ENCODE measurements around the gene UBL4B. TPM values are rescaled to one million over a fixed set of nuclear protein-coding genes. Genes with fewer than 3 reads are reported as not detected.
A peak's percentile ranks its signal among the peaks of the same experiment; 100 is the strongest.

Gene UBL4B
- polyA plus RNA-seq, 4 donors, result not detected

DNA sequence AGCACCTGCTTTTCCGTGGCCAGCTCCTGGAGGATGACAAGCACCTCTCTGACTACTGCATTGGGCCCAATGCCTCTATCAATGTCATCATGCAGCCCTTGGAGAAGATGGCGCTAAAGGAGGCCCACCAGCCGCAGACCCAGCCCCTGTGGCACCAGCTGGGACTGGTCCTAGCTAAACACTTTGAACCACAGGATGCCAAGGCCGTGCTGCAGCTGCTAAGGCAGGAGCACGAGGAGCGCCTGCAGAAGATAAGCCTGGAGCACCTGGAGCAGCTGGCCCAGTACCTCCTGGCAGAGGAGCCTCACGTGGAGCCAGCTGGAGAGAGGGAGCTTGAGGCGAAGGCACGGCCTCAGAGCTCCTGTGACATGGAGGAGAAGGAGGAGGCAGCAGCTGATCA lies 413 bp downstream of the UBL4B start:
- DNase-seq (ENCODE audit: low read depth in 4 of 4, low spot score in 2 of 4), result no peak

GRCh38 chr1:110113551-110113950 lies 1.3 kb downstream of the UBL4B start:
- no peak for DNase-seq (ENCODE audit: low read depth in 4 of 4, low spot score in 2 of 4)

DNA sequence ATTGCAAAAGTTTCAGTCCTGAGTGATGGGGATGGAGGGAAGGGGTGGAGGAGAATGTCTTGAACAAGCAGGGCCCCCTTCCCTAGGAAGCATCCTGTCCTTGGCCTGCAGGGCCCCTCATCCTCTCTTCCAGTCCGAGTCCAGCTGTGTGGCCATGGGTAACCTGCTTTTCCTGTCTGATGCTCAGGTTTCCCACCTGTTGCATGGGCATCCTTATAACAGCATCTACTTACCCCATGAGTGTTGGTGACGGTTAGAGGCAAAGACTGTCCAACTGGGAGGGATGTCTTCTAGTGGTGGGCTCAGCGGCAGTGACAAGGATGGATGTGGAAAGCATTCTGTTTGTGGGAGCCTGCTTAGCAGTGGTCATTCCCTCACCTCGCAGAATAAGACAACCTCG lies 1.9 kb downstream of the UBL4B start:
- DNase-seq (ENCODE audit: low read depth in 4 of 4, low spot score in 2 of 4), result no peak

DNA sequence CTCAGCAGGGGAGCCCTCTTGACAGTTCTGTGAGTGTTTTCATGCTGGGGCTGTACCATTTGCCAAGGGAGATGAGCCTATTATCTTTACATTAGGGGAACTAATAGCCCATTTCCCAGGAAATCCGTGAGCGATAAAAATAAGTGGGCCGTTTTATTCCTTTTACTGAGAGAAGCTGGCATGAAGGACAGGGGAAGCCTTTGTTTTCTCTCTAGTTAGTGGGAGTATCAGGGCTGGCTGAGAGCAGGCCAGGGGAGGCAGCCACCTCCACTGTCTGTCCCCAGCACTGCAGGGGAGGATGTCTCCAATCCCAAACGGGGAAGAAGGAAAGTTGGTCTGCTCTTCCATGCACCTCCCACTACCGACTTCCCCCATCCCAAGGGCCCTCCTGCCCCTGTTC lies 2.5 kb downstream of the UBL4B start:
- no peak for DNase-seq (ENCODE audit: low read depth in 4 of 4, low spot score in 2 of 4)

GRCh38 chr1:110118636-110119396 lies 6.6 kb downstream of the UBL4B start:
- no peak for DNase-seq (ENCODE audit: low read depth in 4 of 4, low spot score in 2 of 4)

- no peak for DNase-seq (ENCODE audit: low read depth in 4 of 4, low spot score in 2 of 4)
Measured at GRCh38 chr1:110119843-110120242, 7.6 kb downstream of the UBL4B start.

- DNase-seq (ENCODE audit: low read depth in 4 of 4, low spot score in 2 of 4), result peak; percentile 39 to 72 (median 62)
Measured at GRCh38 chr1:110120960-110121561, 8.8 kb downstream of the UBL4B start.

DNA sequence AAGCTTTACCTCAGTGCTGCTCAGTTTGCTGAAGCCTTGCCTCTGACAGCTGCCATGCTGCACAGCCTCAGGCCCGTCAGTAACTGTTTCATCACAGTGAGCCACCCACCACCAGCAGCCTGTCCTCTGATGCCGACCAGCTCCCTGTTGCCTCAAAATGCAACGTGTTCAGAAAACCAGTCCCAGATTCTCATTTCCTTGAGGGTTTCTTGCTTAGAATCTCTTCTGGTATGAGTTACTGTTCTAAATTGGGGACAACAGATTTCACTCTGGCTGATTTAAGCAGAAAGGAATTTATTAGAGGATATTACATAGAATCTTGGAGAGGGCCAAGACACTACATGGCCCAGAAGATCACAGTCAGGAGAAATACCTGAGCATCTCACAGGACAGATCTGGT lies 11.0 kb downstream of the UBL4B start:
- no peak for DNase-seq (ENCODE audit: low read depth in 4 of 4, low spot score in 2 of 4)

GRCh38 chr1:110125810-110126209 lies 13.6 kb downstream of the UBL4B start:
- DNase-seq (ENCODE audit: low read depth in 4 of 4, low spot score in 2 of 4), result no peak

DNA sequence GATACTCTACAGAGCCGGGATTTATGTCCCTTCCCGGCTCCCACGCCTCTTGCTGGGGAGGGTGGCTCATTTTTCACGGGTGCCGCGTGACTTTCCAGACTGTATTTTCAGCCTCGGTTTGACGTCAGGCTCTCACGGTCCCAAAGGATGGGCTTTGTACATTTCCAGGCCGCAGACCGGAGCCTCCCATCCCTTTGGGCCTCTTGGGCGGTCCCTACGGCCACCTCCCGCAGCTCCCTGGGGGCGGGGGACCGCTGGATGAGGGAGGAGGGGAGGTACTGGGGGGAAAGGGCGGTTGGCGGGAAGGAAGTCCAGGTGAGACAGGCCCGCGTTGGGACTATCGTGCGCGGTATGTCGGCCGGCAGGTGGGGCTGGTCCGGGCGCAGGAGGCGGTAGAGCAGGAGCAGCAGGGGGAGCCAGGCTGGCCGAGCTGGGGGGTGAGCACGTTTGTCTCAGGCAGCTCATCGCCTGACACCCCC lies 17.9 kb downstream of the UBL4B start:
- no peak for DNase-seq (ENCODE audit: low read depth in 4 of 4, low spot score in 2 of 4)

DNA sequence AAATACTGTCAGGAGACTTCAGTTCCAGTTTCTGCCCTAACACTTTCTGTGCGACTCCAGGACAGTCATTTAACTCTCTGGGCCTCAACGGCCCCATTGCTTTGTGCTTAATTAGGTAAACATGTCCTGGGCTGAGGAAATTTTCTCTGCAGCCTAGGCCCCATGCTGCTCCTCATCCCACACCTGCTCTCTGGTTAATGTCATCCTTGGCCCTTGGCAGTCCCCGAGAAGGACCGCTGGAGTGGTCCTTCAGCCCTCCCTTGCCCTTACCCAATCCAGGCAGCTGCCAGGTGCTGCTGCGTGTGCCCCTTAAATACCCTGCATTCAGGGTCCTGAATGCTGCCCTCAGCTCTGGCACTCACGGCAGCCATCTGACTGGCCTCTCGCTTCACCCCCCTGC lies 18.7 kb downstream of the UBL4B start:
- DNase-seq (ENCODE audit: low read depth in 4 of 4, low spot score in 2 of 4), result no peak

DNA sequence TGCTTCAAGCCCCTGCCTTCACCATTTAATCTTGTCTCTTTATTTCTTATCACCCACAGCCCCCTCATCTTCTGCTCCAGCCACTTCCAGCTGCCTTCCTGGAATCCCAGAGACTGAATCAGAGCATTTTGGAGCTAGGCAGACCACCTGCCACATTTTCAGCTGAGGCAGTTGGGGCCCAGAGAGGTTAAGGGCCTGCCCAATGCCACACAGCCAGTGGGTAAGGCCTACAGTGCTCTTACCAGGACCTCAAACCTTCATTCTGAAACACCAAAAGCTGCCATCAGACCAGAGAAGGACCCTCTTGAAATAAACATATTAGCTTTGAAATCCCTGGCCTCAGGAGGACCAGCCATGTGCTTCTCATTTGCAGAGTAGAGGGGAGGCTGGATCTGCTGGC lies 20.4 kb downstream of the UBL4B start:
- no peak for DNase-seq (ENCODE audit: low read depth in 4 of 4, low spot score in 2 of 4)

DNA sequence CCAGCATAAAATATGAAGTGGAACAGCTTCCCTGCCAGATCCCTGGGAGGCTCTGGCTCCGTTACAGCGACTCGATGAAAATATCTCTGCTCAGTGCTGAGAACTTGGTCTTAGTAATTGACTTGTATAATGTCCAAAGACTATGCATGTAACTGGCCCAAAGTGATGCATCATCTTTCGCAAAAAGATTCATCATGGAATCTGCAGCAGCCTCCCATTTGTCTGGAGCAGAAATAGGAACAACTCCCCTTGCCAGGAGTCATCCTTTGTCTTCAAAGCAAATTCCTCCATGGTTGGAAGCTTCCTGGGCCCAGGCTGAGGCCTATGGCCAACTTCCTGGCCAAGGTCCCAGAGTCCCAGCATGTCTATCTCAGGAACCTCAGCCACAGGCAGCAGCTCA lies 21.2 kb downstream of the UBL4B start:
- DNase-seq (ENCODE audit: low read depth in 4 of 4, low spot score in 2 of 4), result no peak

DNA sequence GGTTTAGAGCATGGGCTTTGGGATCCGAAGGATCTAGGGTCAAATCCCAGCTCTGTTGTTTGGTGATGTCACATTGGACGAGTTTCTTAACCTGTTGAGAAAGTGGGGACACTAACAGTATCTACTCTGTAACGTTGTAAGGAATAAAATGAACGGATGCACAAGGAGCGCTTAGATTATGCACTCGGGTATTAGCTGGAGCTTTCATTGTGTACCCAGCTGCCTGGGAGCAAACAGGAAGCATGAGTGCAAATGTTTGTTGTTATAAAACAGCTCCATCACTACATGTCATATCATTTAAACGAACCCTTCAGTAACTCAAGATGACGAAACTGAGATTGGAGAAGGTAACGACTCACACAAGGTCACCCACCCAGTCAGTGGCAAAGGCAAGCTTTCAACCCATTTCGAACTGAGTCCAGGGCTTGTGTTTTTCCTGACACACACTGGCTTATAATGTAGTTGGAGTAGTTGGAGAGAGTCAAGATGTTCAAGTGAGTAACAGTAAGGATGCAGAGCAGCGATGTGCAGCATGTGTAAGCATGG lies 21.9 kb downstream of the UBL4B start:
- DNase-seq (ENCODE audit: low read depth in 4 of 4, low spot score in 2 of 4), result no peak

GRCh38 chr1:110135246-110135645 lies 23.0 kb downstream of the UBL4B start:
- no peak for DNase-seq (ENCODE audit: low read depth in 4 of 4, low spot score in 2 of 4)

DNA sequence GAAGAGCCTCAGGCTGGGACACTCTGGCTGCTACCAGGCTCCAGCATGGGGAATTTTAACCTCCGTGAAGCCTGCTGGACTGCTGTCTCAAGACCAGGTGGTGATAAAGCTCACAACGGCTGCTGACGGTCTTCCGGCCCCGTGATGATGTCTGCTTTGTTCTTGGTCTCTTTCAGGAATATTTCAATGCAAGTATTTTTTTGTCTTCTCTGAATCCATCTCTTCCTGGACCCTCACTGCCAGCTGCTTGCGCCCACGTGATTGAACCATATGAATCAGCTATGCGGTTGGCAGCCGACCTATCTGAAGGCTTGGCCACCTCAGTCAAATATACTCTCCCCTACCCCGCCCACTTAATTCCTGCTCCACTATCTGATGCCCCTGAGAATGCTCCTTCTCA lies 23.4 kb downstream of the UBL4B start:
- DNase-seq (ENCODE audit: low read depth in 4 of 4, low spot score in 2 of 4), result no peak

DNA sequence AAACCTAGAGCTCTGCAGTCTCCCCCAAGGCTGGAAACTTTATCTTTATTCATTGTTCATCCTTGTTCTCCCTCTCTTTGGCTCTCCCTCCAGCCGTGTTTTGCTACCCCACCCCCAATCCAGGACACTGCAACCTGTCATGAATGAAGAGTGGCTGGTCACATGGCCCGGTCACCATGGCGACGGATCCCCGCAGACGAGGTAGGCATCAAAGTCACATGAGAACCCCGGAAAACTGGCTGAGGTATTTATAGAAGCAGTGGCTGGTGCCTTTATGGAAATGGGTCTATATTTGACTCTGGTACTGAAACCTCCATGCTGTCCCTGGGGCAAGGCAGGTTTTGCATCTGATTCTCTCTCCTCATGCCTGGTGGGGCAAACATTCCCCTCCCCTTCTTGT lies 24.7 kb downstream of the UBL4B start:
- no peak for DNase-seq (ENCODE audit: low read depth in 4 of 4, low spot score in 2 of 4)

DNA sequence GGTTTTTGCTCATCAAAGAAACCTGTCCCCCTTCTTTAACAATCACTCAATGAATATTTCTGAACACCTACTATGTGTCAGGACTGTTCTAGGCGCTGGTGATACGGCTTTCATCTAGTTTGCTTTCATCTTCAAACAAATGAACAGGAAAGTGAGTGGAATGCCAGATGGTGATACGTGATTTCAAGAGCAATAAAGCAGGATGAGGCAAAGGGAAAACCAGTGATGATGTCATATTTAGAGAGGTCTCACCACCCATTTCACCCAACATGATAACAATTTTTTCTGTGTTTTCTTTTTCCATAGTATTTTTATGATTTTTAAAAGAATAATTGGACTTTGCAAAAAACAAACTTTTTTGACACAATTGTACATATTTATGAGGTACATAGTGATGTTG lies 26.7 kb downstream of the UBL4B start:
- DNase-seq (ENCODE audit: low read depth in 4 of 4, low spot score in 2 of 4), result no peak

DNA sequence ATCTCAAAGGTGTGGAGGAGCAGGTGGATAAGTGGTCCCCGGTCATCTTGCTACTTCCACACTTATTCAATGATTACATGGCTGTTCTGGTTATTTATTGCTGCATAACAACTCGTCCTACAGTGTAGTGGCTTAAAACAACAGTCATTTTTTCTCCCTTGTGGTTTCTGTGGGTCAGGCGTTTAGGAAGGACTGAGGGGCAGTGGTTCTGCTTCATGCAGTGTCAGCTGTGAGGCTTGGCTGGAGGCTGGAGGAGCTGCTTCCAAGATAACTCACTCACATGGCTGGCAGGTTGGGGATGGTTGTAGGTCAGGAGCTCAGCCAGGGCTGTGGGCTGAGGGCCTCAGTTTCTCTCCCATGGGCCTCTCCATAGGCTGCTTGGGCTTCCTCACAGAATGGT lies 32.1 kb downstream of the UBL4B start:
- no peak for DNase-seq (ENCODE audit: low read depth in 4 of 4, low spot score in 2 of 4)

DNA sequence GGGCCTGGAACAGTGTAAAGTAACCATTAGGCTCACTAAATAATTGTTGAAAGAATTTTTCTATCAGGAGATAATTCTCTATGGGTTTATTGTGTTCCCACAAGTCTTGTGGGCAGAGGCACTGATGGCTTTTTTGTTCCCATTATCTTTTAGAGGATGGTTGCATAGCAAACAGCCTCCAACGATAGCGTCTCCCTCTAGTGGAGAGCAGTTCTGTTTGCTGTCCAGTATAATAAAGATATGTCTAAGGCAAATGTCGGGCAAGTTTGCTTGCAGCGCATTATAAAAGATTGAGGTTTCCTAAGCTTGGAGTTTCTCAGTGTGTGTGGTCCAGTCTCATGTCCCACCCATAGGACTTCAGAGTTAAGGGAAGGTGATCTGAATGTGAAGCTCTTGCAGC lies 36.7 kb downstream of the UBL4B start:
- no peak for DNase-seq (ENCODE audit: low read depth in 4 of 4, low spot score in 2 of 4)

DNA sequence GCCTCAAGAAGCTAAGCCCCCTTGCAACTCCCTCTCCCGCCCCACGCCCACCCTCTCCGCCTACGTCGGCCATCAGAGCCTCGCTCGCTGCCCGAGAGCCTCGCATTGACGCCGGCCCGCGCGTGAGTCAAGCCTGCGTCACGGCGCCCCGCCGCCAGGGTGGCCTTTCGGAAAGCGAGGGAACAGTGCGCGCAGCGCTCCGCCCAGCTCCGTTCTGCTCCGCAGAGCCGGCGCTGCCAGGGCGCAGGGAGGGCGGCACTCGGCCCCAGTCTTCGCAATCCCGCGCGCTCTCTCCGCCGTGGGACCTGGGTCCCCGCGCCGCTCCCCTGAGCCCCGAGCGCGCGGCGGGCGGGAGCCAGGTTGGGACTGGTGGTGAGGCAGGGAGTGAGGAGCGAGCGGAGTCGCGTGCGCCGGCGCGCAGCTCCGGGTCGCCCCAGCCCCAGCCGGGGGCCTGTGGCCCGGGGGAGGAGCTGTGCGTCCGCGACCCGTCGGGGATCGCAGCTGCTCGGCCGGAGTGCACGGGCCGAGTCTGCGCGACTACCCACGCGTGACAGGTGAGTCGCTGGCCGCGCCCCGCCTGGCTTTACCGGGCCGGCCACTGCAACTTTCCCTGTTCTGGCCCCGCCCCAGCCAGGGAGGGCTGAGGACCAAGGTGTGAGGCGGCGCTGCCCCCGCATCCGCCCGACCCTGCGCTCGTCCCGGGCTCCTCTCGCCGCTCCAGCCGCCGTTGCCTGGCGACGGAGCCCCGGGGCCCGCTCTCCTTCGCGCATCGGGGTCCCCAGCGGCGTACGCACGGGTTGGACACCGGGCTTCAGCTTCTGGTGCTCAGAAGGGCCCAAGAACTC lies 38.3 kb downstream of the UBL4B start, which contains the start of gene SLC6A17:
SLC6A17 (plus strand) TSS at position 165 of the 845 bp plus-strand sequence. CDS start 16,436 bp downstream, outside the sequence.
- no peak for DNase-seq (ENCODE audit: low read depth in 4 of 4, low spot score in 2 of 4)

All from left renal cortex interstitium (tissue), 4 donors.